H9 (cell line): ENCODE results near the gene DLX2. TPM values are rescaled to one million over a fixed set of nuclear protein-coding genes. Genes with fewer than 3 reads are reported as not detected.
A peak's percentile ranks its signal among the peaks of the same experiment; 100 is the strongest.

Experiments used
- DNase-seq: peaks from one replicate; pipeline ENCODE4 v3.0.0-alpha.2; 2017
- H2AFZ ChIP-seq: one replicate; pipeline ENCODE4 v1.6.1; 2013; ENCODE audit warnings: mild to moderate bottlenecking, low read length, control low read depth, moderate library complexity
- H2AK5ac ChIP-seq: 2 replicates; pipeline ENCODE4 v1.6.1; 2013; ENCODE audit warnings: low read length, control low read depth, mixed read lengths; ENCODE audit not compliant: insufficient read length
- H2BK120ac ChIP-seq: one replicate; pipeline ENCODE4 v1.6.1; 2013; ENCODE audit warnings: low read depth, mild to moderate bottlenecking, low read length, control low read depth, inconsistent platforms; ENCODE audit not compliant: poor library complexity, severe bottlenecking
- H2BK12ac ChIP-seq: 2 replicates; pipeline ENCODE4 v1.6.1; 2013; ENCODE audit warnings: low read length, control low read depth, mixed read lengths, low read depth; ENCODE audit not compliant: insufficient read length
- H2BK15ac ChIP-seq: 2 replicates; pipeline ENCODE4 v1.6.1; 2013; ENCODE audit warnings: low read depth, low read length, control low read depth
- H2BK20ac ChIP-seq: one replicate; pipeline ENCODE4 v1.6.1; 2013; ENCODE audit warnings: low read depth, mild to moderate bottlenecking, low read length, control low read depth, inconsistent platforms; ENCODE audit not compliant: poor library complexity, severe bottlenecking
- H2BK5ac ChIP-seq: 2 replicates; pipeline ENCODE4 v1.6.1; 2013; ENCODE audit warnings: low read length, control low read depth, mixed read lengths; ENCODE audit not compliant: insufficient read length
- H3K14ac ChIP-seq: 2 replicates; pipeline ENCODE4 v1.6.1; 2013; ENCODE audit warnings: low read length, control low read depth; ENCODE audit not compliant: insufficient read depth
- H3K18ac ChIP-seq: 2 replicates; pipeline ENCODE4 v1.6.1; 2013; ENCODE audit warnings: low read depth, mild to moderate bottlenecking, mixed read lengths, low read length, control low read depth; ENCODE audit not compliant: insufficient read length
- H3K23ac ChIP-seq: 2 replicates; pipeline ENCODE4 v1.6.1; 2013; ENCODE audit warnings: low read length, control low read depth, mixed read lengths, low read depth; ENCODE audit not compliant: insufficient read length
- H3K23me2 ChIP-seq: 2 replicates; pipeline ENCODE4 v1.6.1; 2013; ENCODE audit warnings: low read depth, mild to moderate bottlenecking, mixed read lengths, low read length, control low read depth; ENCODE audit not compliant: insufficient read length, poor library complexity, severe bottlenecking
- H3K27ac ChIP-seq: 2 replicates; pipeline ENCODE4 v1.5.1; 2013; ENCODE audit warnings: low read length, control low read depth, mixed read lengths, low read depth; ENCODE audit not compliant: insufficient read length
- H3K27me3 ChIP-seq: 2 replicates; pipeline ENCODE4 v1.6.1; 2013; ENCODE audit warnings: low read length, control low read depth, inconsistent platforms; ENCODE audit not compliant: insufficient read depth
- H3K4ac ChIP-seq: 2 replicates; pipeline ENCODE4 v1.6.1; 2013; ENCODE audit warnings: low read depth, mild to moderate bottlenecking, control low read depth, inconsistent platforms, low read length, moderate library complexity
- H3K4me1 ChIP-seq: 2 replicates; pipeline ENCODE4 v1.6.1; 2013; ENCODE audit warnings: low read length, control low read depth, inconsistent platforms; ENCODE audit not compliant: insufficient read depth
- H3K4me2 ChIP-seq: 2 replicates; pipeline ENCODE4 v1.6.1; 2013; ENCODE audit warnings: low read length, control low read depth, mixed read lengths; ENCODE audit not compliant: insufficient read length, insufficient read depth
- H3K56ac ChIP-seq: 2 replicates; pipeline ENCODE4 v1.6.1; 2013; ENCODE audit warnings: low read depth, mild to moderate bottlenecking, mixed read lengths, low read length, control low read depth; ENCODE audit not compliant: insufficient read length
- H3K79me1 ChIP-seq: 2 replicates; pipeline ENCODE4 v1.6.1; 2013; ENCODE audit warnings: low read depth, mild to moderate bottlenecking, moderate library complexity, low read length, control low read depth, inconsistent platforms; ENCODE audit not compliant: insufficient read depth, poor library complexity, severe bottlenecking
- H3K79me2 ChIP-seq: 2 replicates; pipeline ENCODE4 v1.6.1; 2013; ENCODE audit warnings: low read length, control low read depth, inconsistent platforms; ENCODE audit not compliant: insufficient read depth
- H3K9ac ChIP-seq: 2 replicates; pipeline ENCODE4 v1.6.1; 2013; ENCODE audit warnings: low read length, control low read depth, mixed read lengths; ENCODE audit not compliant: insufficient read length; ENCODE audit errors: extremely low read depth
- H3K9me3 ChIP-seq: one replicate; pipeline ENCODE4 v1.6.1; 2013; ENCODE audit warnings: low read depth, low read length, inconsistent platforms; ENCODE audit not compliant: control insufficient read depth
- H3T11ph ChIP-seq: one replicate; pipeline ENCODE4 v1.6.1; 2013; ENCODE audit warnings: mild to moderate bottlenecking, low read length, control low read depth, inconsistent platforms
- H4K20me1 ChIP-seq: one replicate; pipeline ENCODE4 v1.6.1; 2013; ENCODE audit not compliant: control insufficient read depth, insufficient read length, insufficient read depth
- H4K5ac ChIP-seq: 2 replicates; pipeline ENCODE4 v1.6.1; 2013; ENCODE audit warnings: low read depth, mild to moderate bottlenecking, mixed read lengths, low read length, control low read depth; ENCODE audit not compliant: insufficient read length
- H4K8ac ChIP-seq: replicated peaks from 2 replicates; pipeline ENCODE4 v1.6.1; 2013; ENCODE audit warnings: low read length, control low read depth, mixed read lengths, low read depth; ENCODE audit not compliant: insufficient read length
- H4K91ac ChIP-seq: 2 replicates; pipeline ENCODE4 v1.6.1; 2013; ENCODE audit warnings: low read depth, mild to moderate bottlenecking, moderate library complexity, mixed read lengths, low read length, control low read depth; ENCODE audit not compliant: insufficient read length
- H3K27ac Mint-ChIP-seq, 3 experiments: 2 replicates in 2 of 3; 3 replicates in 1 of 3; pipeline ENCODE4 v1.8.0; 2020 to 2021; ENCODE audit warnings: mixed read lengths in 3 of 3, mild to moderate bottlenecking in 1 of 3, moderate library complexity in 1 of 3
- H3K27me3 Mint-ChIP-seq: 2 replicates; pipeline ENCODE4 v1.8.0; 2021; ENCODE audit warnings: low read depth, mild to moderate bottlenecking, moderate library complexity, mixed read lengths
- H3K36me3 Mint-ChIP-seq, 3 experiments: 2 replicates in 2 of 3; 3 replicates in 1 of 3; pipeline ENCODE4 v1.8.0; 2020 to 2021; ENCODE audit warnings: low read depth in 3 of 3, mixed read lengths in 3 of 3; ENCODE audit not compliant: insufficient read depth in 1 of 3
- H3K4me1 Mint-ChIP-seq, 2 experiments: 2 replicates each; pipeline ENCODE4 v1.8.0; 2020; ENCODE audit warnings: mixed read lengths in 2 of 2
- H3K4me3 Mint-ChIP-seq, 2 experiments: 2 replicates in 1 of 2; 3 replicates in 1 of 2; pipeline ENCODE4 v1.8.0; 2020 to 2021; ENCODE audit warnings: mild to moderate bottlenecking in 2 of 2, mixed read lengths in 2 of 2, moderate library complexity in 1 of 2
- H3K9me3 Mint-ChIP-seq, 2 experiments: 2 replicates in 1 of 2; 3 replicates in 1 of 2; pipeline ENCODE4 v1.8.0; 2020; ENCODE audit warnings: mild to moderate bottlenecking in 2 of 2, mixed read lengths in 2 of 2, moderate library complexity in 1 of 2
- CTCF ChIP-seq: fragments of 200-600 bp; sonication (generic); conservative IDR thresholded peaks from 3 replicates; pipeline ENCODE4 v1.8.0; 2021; ENCODE audit warnings: antibody characterized with exemption, mild to moderate bottlenecking
- WGBS: extraction: QIAGEN DNeasy Blood & Tissue Kit; methylation state at CpG from one replicate; pipeline ENCODE4 v1.1.7; 2013; ENCODE audit warnings: missing lambda C conversion rate, low lambda C conversion rate, mixed read lengths; ENCODE audit not compliant: insufficient read length; ENCODE audit errors: extremely low coverage; 5-methylcytosine and 5-hydroxymethylcytosine counted together
- total RNA-seq: library from RNA; stranded (reverse); gene quantifications from 2 replicates; pipeline ENCODE4 v1.2.1, GENCODE V29; 2021

DLX2 gene
- total RNA-seq, 1 experiment from 2014 or later: not detected

DNA sequence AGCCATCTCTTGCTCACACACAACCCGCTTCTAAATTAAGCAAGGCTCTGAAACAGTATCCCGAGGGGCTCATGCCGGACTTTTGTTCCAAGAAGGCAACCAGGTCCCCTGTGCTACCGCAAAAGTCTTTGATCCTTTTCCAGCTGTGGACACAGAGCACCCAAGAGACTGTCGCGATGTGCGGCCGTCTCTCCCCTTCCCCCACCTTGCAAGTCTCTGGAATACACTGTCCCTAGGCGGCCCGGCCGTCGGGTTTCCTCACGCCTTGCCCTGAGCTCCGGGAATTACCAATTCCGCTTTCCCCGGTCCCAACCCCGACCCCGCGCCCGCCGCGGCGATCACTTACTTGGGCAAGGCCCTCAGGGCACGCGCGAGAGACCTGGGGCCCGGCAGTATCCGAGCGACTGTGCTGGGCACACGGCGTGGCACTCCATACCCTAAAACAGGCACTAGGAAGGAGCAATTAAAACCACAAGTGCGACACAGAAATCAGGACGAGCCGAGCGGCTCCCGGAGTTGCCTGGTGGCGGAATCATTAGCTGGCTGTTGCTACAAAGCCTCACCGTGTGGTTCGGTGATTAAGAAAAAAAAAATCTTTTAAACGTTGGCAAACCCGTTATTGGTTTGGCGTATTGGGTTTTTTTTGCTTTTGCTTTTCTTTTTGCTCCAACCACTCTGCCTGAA is 19.6 kb downstream of the DLX2 start:
- no peak overlapping the region for H2BK12ac ChIP-seq
- no peaks in the 10 kb centered on the region for H4K20me1 ChIP-seq
- no peak overlapping the region for H3K27ac ChIP-seq
- DNase-seq: no peak
- Mint-ChIP-seq H3K9me3 (peaks cover 2 to 3% of the 10 kb centered on the region in 2 experiments; a peak in 3 of 5 replicates), H3K27me3 (peaks cover 100% of the 10 kb centered on the region), H3K36me3 (no peaks in the 10 kb centered on the region; a peak in 2 of 7 replicates), H3K4me1 (peaks cover 41 to 60% of the 10 kb centered on the region in 2 experiments), H3K27ac (no peak overlapping the region), H3K4me3 (peak overlapping the region in 1 of 2 experiments; percentile 95; a peak in 3 of 5 replicates)
- H3K4ac ChIP-seq: no peak overlapping the region
- H2BK15ac ChIP-seq: no peak overlapping the region
- no peak overlapping the region for H3K18ac ChIP-seq
- peaks cover 16% of the 10 kb centered on the region for H3K23me2 ChIP-seq
- H3K56ac ChIP-seq: no peak overlapping the region
- no peak overlapping the region for H3K23ac ChIP-seq
- H2BK20ac ChIP-seq: no peak overlapping the region
- no peaks in the 10 kb centered on the region for H3K79me2 ChIP-seq
- TF ChIP-seq CTCF: no peak
- H2AFZ ChIP-seq: no peak overlapping the region
- no CpG with 5 or more reads among the region's 42 CpGs for WGBS
- H3K14ac ChIP-seq: no peak overlapping the region
- H3K4me1 ChIP-seq: peaks cover 2% of the 10 kb centered on the region; the same call in 1 of the 2 replicates
- no peak overlapping the region for H2AK5ac ChIP-seq
- H3K9ac ChIP-seq: no peak overlapping the region
- no peak overlapping the region for H3K4me2 ChIP-seq
- no peaks in the 10 kb centered on the region for H3K79me1 ChIP-seq
- no peak overlapping the region for H2BK120ac ChIP-seq
- H4K8ac ChIP-seq: no peak overlapping the region
- H3K27me3 ChIP-seq: peaks cover 88% of the 10 kb centered on the region
- H2BK5ac ChIP-seq: no peak overlapping the region
- no peak overlapping the region for H4K91ac ChIP-seq
- H3T11ph ChIP-seq: no peak overlapping the region
- no peaks in the 10 kb centered on the region for H3K9me3 ChIP-seq
- H4K5ac ChIP-seq: no peak overlapping the region
